Measurements from ENCODE around the gene MPG. TPM values are rescaled to one million over a fixed set of nuclear protein-coding genes. Genes with fewer than 3 reads are reported as not detected.

The MPG gene
- polyA plus RNA-seq, 2 of the 4 experiments (the other 2 are of a cell fraction) = 25.5 to 54.3 TPM

GRCh38 chr16:102060-102855 is 24.2 kb downstream of the MPG start (continued):
- TF ChIP-seq FOSL2 (IDR thresholded peaks at IDR 0.05) (no peak), FOSL2 (CRISPR knock-in tag; IDR thresholded peaks at IDR 0.05) (no peak), E2F6 (IDR thresholded peaks at IDR 0.05; ENCODE audit: borderline replicate concordance, low read depth) (no peak), PBX3 (IDR thresholded peaks at IDR 0.05) (no peak), ATOH8 (CRISPR knock-in tag; IDR thresholded peaks at IDR 0.05; ENCODE audit: low read depth) (no peak), JUN (IDR thresholded peaks at IDR 0.05) (no peak), POLR2AphosphoS2 (conservative IDR thresholded peaks at IDR 0.05; ENCODE audit: low read length) (no peak), HEYL (CRISPR knock-in tag; IDR thresholded peaks at IDR 0.05) (no peak), BCL3 (IDR thresholded peaks at IDR 0.05) (no peak), CTCF (IDR thresholded peaks at IDR 0.05) (no peak), POLR2A (IDR thresholded peaks at IDR 0.05; ENCODE audit: low read length) (no peak), NPAS2 (CRISPR knock-in tag; IDR thresholded peaks at IDR 0.05; ENCODE audit: borderline replicate concordance) (no peak), TFCP2L1 (CRISPR knock-in tag; IDR thresholded peaks at IDR 0.05) (no peak), EP300 (IDR thresholded peaks at IDR 0.05) (no peak)

GRCh38 chr16:104355-104754 is 26.3 kb downstream of the MPG start:
- no peak for DNase-seq (ENCODE audit: low read depth in 1 of 2, low spot score in 1 of 2)
- H3K4me3 ChIP-seq = no peak overlapping the region
- peaks cover 4% of the 10 kb centered on the region; the same call in 2 of the 3 replicates for H3K4me1 ChIP-seq
- WGBS (ENCODE audit: missing lambda C conversion rate) = 87% methylated on average over 5 of the region's 5 CpGs
- ATAC-seq = no peak
- FAIRE-seq = no peak
- ChIA-PET CTCF (interaction anchor here (0.6 to 11.0 kb wide), 8 partner anchors 13 to 257 kb away, joined by 3 to 104 read pairs (median 16); partner anchors contain the start of gene HBQ1), POLR2A (no interaction called here)
- TF ChIP-seq EHMT2 (IDR thresholded peaks at IDR 0.05; ENCODE audit: low read depth) = no peak
- no peak for TF ChIP-seq TP53 (CRISPR knock-in tag; IDR thresholded peaks at IDR 0.05)
- no peak for TF ChIP-seq ELK1 (IDR thresholded peaks at IDR 0.05; ENCODE audit: low read depth, low read length)
- no peak for TF ChIP-seq GATA3 (IDR thresholded peaks at IDR 0.05; ENCODE audit: borderline replicate concordance)
- no peak for TF ChIP-seq POLR2AphosphoS2 (conservative IDR thresholded peaks at IDR 0.05; ENCODE audit: low read length)
- TF ChIP-seq HEYL (CRISPR knock-in tag; IDR thresholded peaks at IDR 0.05) = no peak
- TF ChIP-seq ATOH8 (CRISPR knock-in tag; IDR thresholded peaks at IDR 0.05; ENCODE audit: low read depth) = no peak
- no peak for TF ChIP-seq CHD2 (IDR thresholded peaks at IDR 0.05; ENCODE audit: low read length, partially characterized antibody)
- TF ChIP-seq BCL3 (IDR thresholded peaks at IDR 0.05) = no peak
- TF ChIP-seq HES2 (IDR thresholded peaks at IDR 0.05) = no peak
- no peak for TF ChIP-seq NR3C1 (IDR thresholded peaks at IDR 0.05)
- H3K9me3 ChIP-seq = no peaks in the 10 kb centered on the region
- no peak overlapping the region for H3K4me2 ChIP-seq
- no peak overlapping the region for H3K27ac ChIP-seq
